OCI-M2 (cell line): ENCODE measurements around the gene PITPNC1.
"Not testable (repeated sequence)": the region's sequence is repeated elsewhere in the genome, so short reads cannot be mapped to it uniquely, and the experiment has no call there.

Experiments
- DNase-seq: peaks from one replicate; lab custom pipeline; 2025; ENCODE audit not compliant: unreplicated experiment; lab: John Stamatoyannopoulos, UW

PITPNC1 gene

GRCh38 chr17:67480959-67481358 lies 103.9 kb downstream of the PITPNC1 start:
- DNase-seq: not testable (repeated sequence)

DNA sequence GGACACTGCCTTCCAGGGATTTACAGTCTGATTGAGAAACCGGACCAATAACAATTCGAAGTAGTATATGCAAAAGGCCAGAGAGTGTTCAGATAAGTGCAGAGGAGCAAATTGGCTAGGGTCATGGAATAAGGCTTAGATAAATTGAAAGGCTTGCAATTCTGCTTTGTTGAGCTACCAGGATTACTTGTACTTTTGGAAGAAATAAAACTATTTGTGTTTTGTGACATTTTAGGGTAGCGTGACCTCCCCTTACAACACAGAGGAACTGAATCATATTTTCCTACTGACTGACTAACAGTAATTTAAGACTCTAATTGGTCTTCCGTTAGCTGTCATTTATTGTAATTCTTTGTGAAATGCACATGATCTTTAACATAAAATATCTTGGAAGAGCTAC lies 104.7 kb downstream of the PITPNC1 start:
- no peak for DNase-seq

- no peak for DNase-seq
These were observed 105.7 kb downstream of the PITPNC1 start for GRCh38 chr17:67482764-67483163.

DNA sequence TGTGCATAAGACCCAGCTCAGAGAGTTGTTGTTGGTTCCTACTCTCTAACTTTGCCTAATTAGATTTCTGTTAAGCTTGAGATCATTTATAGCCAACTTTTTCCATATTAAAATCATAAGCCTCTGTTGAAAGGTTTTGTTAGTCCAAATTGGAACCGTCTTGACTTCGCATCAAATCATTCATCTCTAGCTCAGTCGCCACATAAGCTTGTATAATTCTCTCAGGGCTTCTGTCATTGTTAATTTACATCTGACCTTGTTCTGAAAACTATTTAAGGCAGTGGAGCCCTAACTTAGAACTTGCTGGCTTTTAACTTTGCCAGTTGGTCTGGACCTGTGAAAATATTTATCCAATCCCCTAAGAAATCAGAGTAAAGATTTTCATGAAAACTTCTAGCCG lies 107.2 kb downstream of the PITPNC1 start:
- DNase-seq: no peak

DNA sequence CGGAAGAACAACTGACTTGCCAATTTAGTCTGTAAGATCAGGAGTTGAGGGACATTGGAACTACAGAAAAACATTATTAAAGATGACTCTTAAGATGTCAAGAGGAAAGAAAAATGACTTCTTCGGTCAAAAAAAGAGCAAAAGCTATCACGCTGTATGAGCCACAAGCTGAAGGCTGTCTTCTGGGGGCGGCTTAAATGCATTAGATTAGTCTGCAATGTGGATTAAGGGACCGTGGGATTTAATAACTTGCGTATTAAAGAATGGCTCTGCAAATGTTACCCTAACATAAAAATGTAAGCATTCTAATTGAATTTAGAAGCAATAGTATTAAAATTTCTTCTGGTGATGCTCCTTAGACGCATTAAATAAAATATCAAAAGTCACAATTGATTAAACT lies 108.6 kb downstream of the PITPNC1 start:
- no peak for DNase-seq

DNA sequence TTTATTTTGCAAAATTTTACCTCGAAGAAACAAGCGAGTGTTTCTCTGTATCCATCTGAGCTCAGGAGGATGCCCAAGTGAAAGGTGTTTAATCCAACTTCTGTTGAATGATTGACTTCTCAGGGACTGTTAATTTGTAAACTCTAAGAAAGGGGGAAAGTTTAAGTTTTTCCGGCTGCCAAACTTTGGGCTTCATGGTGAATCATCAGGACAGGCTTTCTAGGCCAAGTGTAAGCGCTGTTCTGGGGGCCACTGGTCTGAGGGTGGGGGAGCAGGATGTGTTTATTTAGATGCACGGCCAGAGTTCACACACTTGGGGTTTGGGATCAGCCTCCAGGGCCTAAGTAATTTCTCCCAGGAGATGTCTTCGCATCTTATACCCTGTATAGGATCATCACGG lies 110.4 kb downstream of the PITPNC1 start:
- DNase-seq: no peak

DNA sequence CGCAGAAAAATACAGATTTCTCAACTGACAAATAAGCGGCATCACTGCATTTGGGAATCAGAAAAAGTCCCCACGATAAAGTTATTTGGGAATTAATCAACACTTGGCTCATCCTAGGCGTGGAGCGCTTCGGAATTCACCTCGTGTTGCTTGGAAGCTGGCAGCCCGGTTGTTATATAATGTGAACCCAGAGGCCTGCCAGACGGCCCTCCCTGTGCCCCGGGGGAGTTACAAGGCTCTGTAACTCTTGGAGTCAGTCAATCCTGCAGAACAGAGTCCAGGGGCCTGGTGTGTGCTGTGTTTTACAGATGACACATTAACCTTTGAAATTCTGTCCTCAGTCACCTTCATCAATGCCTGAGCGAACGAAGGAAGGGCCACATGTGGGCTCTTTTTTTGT lies 111.1 kb downstream of the PITPNC1 start:
- DNase-seq: no peak

- no peak for DNase-seq
These were observed 111.7 kb downstream of the PITPNC1 start for GRCh38 chr17:67488768-67489167.

GRCh38 chr17:67489273-67489672 lies 112.2 kb downstream of the PITPNC1 start:
- no peak for DNase-seq

DNA sequence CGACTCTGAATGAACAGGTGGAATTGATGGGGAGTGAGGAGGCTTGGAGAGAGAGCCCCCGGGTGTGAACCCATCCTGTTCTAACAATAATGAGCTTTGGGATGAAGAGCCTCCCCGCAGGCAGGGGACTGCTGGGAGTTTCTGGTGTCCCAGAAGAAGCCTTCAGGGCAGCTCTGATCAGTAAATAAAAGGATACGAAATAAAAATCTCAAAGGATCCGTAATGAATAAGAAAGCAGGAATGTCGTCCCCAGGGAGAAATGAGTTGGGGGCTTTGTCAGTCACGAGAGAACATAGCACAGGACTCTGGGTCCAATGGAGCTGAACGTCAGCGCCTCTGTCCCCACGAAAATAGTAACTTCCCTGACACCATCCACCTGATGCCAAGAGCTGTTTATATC lies 113.4 kb downstream of the PITPNC1 start:
- DNase-seq: no peak

GRCh38 chr17:67491009-67491680 lies 114.1 kb downstream of the PITPNC1 start:
- DNase-seq: no peak

GRCh38 chr17:67491681-67492024 lies 114.6 kb downstream of the PITPNC1 start:
- no peak for DNase-seq

GRCh38 chr17:67492251-67492740 lies 115.2 kb downstream of the PITPNC1 start:
- DNase-seq: no peak

GRCh38 chr17:67492824-67493517 lies 115.9 kb downstream of the PITPNC1 start:
- DNase-seq: no peak

DNA sequence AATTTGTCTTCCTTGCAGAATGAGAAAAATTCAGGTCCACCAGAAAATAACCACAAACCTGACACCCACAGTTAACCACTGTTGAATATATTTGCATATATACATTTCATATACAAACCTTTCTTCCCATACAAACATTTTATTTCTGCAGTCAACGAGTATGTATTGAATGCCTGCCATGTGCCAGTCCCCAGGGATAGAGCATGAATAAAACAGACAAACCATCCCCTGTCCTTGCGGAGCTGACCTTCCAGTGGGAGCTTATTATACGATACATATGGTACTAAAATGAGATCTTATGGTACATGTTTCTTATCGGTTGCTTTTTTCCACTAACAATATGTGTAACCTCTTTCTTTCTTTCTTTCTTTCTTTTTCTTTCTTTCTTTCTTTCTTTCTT lies 116.7 kb downstream of the PITPNC1 start:
- no peak for DNase-seq

DNA sequence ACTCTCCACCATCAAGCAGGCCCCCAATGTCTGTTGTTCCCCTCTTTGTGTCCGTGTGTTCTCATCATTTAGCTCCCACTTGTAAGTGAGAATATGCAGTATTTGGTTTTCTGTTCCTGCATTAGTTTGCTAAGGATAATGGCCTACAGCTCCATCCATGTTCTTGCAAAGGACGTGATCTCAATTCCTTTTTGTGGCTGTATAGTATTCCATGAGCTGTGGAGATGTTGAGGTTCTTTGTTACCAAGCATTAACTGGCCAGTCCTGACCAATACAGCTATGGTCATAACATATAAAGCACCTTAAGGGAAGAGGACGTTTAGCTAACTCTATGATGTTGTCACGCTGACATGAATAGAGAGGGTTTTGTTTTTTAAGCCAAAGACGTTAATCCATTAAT lies 118.5 kb downstream of the PITPNC1 start:
- not testable (repeated sequence) for DNase-seq

GRCh38 chr17:67496286-67496685 lies 119.2 kb downstream of the PITPNC1 start:
- DNase-seq: no peak

DNA sequence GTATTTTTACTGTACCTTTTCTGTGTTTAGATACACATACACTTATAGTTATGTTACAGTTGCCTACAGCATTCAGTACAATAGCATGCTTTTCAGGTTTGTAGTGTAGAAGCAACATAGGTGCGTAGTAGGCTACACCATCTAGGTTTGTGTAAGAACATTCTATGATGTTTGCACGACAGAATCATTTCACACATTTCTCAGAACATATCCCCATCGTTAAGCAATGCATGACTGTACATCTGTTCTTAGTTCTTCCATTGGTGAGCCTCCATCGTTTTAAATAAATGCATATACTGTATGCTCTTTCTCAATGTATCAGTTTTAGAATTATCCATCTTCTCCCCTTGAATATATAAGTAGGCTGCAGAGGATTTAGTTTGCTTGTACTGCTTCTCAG lies 122.6 kb downstream of the PITPNC1 start:
- DNase-seq: no peak

DNA sequence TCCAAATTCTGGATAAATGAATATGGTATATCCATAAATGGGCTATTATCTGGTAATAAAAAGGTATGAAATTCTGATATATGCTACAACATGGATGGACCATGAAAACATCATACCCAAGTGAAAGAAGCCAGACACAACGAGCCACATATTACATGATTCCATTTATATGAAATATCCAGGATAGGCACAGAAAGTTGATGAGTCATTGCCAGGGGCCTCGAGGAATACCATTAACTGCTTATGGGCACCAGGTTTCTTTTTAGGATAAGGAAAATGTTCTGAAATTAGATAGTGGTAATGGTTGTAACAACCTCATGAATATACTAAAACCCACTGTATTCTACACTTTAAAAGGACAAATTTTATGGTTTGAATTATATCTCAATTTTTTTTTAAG lies 123.2 kb downstream of the PITPNC1 start:
- no peak for DNase-seq

- no peak for DNase-seq
These were observed 123.7 kb downstream of the PITPNC1 start for GRCh38 chr17:67500677-67501300.

GRCh38 chr17:67502151-67502550 lies 125.1 kb downstream of the PITPNC1 start:
- DNase-seq: no peak

GRCh38 chr17:67503184-67503583 lies 126.1 kb downstream of the PITPNC1 start:
- no peak for DNase-seq
